GM15510 (cell line): Measurements from ENCODE around the gene TGFBR3.

ENCODE experiments used
- POLR2A ChIP-seq: IDR thresholded peaks from 3 replicates; pipeline ENCODE4 v1.6.1; 2011; ENCODE audit warnings: borderline replicate concordance; ENCODE audit not compliant: insufficient read length; ENCODE audit errors: extremely low read depth

Gene TGFBR3

GRCh38 chr1:91819038-91819788, 66.7 kb downstream of the TGFBR3 start:
- TF ChIP-seq POLR2A: no peak

GRCh38 chr1:91818713-91818975, 67.3 kb downstream of the TGFBR3 start:
- no peak for TF ChIP-seq POLR2A

GRCh38 chr1:91817211-91817905, 68.6 kb downstream of the TGFBR3 start:
- TF ChIP-seq POLR2A: no peak

- TF ChIP-seq POLR2A: no peak
These were observed 69.9 kb downstream of the TGFBR3 start for GRCh38 chr1:91816031-91816430.

- TF ChIP-seq POLR2A: no peak
These were observed 71.5 kb downstream of the TGFBR3 start for GRCh38 chr1:91814448-91814847.

- no peak for TF ChIP-seq POLR2A
These were observed 72.1 kb downstream of the TGFBR3 start for GRCh38 chr1:91813813-91814212.

- TF ChIP-seq POLR2A: no peak
These were observed 74.5 kb downstream of the TGFBR3 start for GRCh38 chr1:91811363-91812025.

GRCh38 chr1:91809317-91809716, 76.6 kb downstream of the TGFBR3 start:
- TF ChIP-seq POLR2A: no peak

- no peak for TF ChIP-seq POLR2A
These were observed 77.9 kb downstream of the TGFBR3 start for GRCh38 chr1:91807921-91808620.

GRCh38 chr1:91806769-91807700, 78.9 kb downstream of the TGFBR3 start:
- no peak for TF ChIP-seq POLR2A

- TF ChIP-seq POLR2A: no peak
These were observed 79.7 kb downstream of the TGFBR3 start for GRCh38 chr1:91806181-91806768.

GRCh38 chr1:91805311-91805801, 80.6 kb downstream of the TGFBR3 start:
- TF ChIP-seq POLR2A: no peak

GRCh38 chr1:91804546-91805023, 81.4 kb downstream of the TGFBR3 start:
- TF ChIP-seq POLR2A: no peak
